Suprapubic skin (tissue), 4 donors: ENCODE results near the gene BMERB1. TPM values are rescaled to one million over a fixed set of nuclear protein-coding genes. Genes with fewer than 3 reads are reported as not detected.
A peak's percentile ranks its signal among the peaks of the same experiment; 100 is the strongest.
"Not testable (repeated sequence)": the region's sequence is repeated elsewhere in the genome, so short reads cannot be mapped to it uniquely, and the experiment has no call there.

Source experiments
- DNase-seq, 2 donors: peaks; one replicate each; pipeline ENCODE4 v3.0.0-alpha.2; 2019; ENCODE audit warnings: low spot score in 2 of 2
- H3K27ac ChIP-seq: fragments of 200-600 bp; sonication (generic); one replicate; pipeline ENCODE4 v1.5.1; 2019
- H3K27me3 ChIP-seq: fragments of 200-600 bp; sonication (generic); one replicate; pipeline ENCODE4 v1.5.1; 2019
- H3K36me3 ChIP-seq: fragments of 200-600 bp; sonication (generic); one replicate; pipeline ENCODE4 v1.5.1; 2019
- H3K4me1 ChIP-seq: fragments of 200-600 bp; sonication (generic); one replicate; pipeline ENCODE4 v1.5.1; 2019
- H3K4me3 ChIP-seq: fragments of 200-600 bp; sonication (generic); one replicate; pipeline ENCODE4 v1.5.1; 2019; ENCODE audit warnings: mild to moderate bottlenecking
- H3K9me3 ChIP-seq: fragments of 200-600 bp; sonication (generic); one replicate; pipeline ENCODE4 v1.5.1; 2019
- EP300 ChIP-seq: sonication (generic); formaldehyde crosslinking; IDR thresholded peaks from one replicate; pipeline ENCODE4 v1.6.1; 2017; ENCODE audit warnings: antibody characterized with exemption
- POLR2A ChIP-seq, 2 donors: fragments of 450-650 bp; IDR thresholded peaks; one replicate each; pipeline ENCODE4 v1.6.1; 2017; ENCODE audit warnings: antibody characterized with exemption in 2 of 2, mild to moderate bottlenecking in 2 of 2, moderate library complexity in 2 of 2
- POLR2AphosphoS5 ChIP-seq, 3 donors: sonication (generic); formaldehyde crosslinking; IDR thresholded peaks; one replicate each; pipeline ENCODE4 v1.6.1; 2017; ENCODE audit warnings: antibody characterized with exemption in 3 of 3
- WGBS: methylation state at CpG from one replicate; pipeline ENCODE4 v1.1.5; 2018; 5-methylcytosine and 5-hydroxymethylcytosine counted together
- total RNA-seq, 4 donors: library from RNA; depleted of rRNA; stranded (reverse); fragments of >200 nt; gene quantifications; one replicate each; pipeline ENCODE4 v1.1.0, GENCODE V29; 2016
- TF ChIP-seq, protein P1 (sequence below), 2 donors: fragments of 200-600 bp in 1 of 2; fragments of 450-650 bp in 1 of 2; sonication (generic) in 1 of 2; IDR thresholded peaks; one replicate each; pipeline ENCODE4 v1.5.1; 2016 to 2019; ENCODE audit warnings: antibody characterized with exemption in 2 of 2, mild to moderate bottlenecking in 1 of 2, moderate library complexity in 1 of 2

BMERB1 gene
- total RNA-seq, 4 donors from 2014 or later = 5.5 to 31.4 (median 17.9) TPM

DNA sequence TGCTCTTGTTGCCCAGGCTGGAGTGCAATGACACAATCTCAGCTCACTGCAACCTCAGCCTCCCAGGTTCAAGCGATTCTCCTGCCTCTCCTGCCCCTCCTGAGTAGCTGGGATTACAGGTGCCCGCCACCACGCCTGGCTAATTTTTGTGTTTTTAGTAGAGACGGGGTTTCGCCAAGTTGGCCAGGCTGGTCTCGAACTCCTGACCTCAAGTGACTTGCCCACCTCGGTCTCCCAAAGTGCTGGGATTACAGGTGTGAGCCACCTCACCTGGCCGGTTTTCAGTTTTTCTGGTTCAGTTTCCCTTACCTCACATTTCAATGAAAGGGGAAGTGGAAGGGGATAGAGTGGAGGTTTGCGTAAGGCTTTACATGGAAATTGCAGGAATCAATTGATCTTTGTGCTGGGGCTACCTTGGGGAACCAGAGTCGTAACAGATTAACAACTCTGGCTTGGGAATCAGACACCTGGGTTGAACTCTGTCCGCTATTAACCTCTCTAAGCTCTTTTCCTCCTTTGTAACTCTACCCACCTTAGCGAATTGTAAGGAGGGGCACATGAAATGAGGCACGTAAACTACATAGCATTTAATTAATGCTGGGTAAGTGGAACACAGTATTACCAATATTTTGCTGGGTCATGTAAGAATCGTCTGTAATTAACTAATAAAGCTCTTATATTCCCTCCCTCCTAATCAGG is 35.6 kb upstream of the BMERB1 start:
- Histone ChIP-seq H3K4me3 (no peak overlapping the region), H3K27ac (peak overlapping the region; percentile 14), H3K27me3 (no peaks in the 10 kb centered on the region), H3K36me3 (no peaks in the 10 kb centered on the region), H3K9me3 (no peaks in the 10 kb centered on the region), H3K4me1 (peaks cover 16% of the 10 kb centered on the region)
- TF ChIP-seq EP300 = no peak
- TF ChIP-seq POLR2AphosphoS5 (IDR thresholded peaks at IDR 0.05) = no peak
- no peak for TF ChIP-seq POLR2A (IDR thresholded peaks at IDR 0.05)
- TF ChIP-seq, protein P1, sequence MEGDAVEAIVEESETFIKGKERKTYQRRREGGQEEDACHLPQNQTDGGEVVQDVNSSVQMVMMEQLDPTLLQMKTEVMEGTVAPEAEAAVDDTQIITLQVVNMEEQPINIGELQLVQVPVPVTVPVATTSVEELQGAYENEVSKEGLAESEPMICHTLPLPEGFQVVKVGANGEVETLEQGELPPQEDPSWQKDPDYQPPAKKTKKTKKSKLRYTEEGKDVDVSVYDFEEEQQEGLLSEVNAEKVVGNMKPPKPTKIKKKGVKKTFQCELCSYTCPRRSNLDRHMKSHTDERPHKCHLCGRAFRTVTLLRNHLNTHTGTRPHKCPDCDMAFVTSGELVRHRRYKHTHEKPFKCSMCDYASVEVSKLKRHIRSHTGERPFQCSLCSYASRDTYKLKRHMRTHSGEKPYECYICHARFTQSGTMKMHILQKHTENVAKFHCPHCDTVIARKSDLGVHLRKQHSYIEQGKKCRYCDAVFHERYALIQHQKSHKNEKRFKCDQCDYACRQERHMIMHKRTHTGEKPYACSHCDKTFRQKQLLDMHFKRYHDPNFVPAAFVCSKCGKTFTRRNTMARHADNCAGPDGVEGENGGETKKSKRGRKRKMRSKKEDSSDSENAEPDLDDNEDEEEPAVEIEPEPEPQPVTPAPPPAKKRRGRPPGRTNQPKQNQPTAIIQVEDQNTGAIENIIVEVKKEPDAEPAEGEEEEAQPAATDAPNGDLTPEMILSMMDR (IDR thresholded peaks at IDR 0.05) = no peak
- DNase-seq = no peak
- WGBS = 76% methylated on average over 14 of the region's 14 CpGs

DNA sequence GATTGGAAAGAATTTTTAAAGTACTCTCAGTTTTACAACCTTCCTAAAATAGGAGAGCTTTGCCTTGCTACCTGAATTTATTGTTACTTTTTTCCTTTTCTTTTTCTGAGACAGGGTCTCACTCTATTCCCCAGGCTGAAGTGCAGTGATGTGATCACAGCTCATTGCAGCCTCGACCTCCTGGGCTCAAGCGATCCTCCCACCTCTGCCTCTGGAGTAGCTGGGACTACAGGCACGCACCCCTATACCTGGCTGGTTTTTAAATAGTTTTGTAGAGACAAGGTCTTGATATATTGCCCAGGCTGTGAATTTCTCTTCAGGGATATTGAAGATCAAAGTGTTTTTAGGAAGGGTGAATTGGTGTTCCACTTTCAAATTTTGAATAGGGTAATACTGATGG is 35.1 kb upstream of the BMERB1 start:
- 86% methylated on average over 3 of the region's 3 CpGs for WGBS

DNA sequence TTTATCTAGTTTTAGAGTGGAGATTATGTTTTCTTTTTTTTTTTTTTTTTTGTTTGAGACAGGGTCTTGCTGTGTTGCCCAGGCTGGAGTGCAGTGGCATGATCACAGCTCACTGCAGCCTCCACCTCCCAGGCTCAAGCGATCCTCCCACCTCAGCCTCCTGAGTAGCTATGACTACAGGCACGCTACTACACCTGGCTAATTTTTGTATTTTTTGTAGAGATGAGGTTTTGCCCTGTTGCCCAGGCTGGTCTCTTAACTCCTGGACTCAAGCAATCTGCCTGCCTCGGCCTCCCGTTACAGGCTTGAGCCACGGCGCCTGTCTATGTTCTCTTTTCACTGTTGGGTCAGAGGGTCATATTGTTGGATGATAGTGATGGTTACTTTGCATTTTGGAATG is 34.1 kb upstream of the BMERB1 start:
- not testable (repeated sequence) for H3K36me3 ChIP-seq, H3K27ac ChIP-seq, H3K4me3 ChIP-seq, DNase-seq, H3K27me3 ChIP-seq, H3K9me3 ChIP-seq
- 95% methylated on average over 6 of the region's 6 CpGs for WGBS
- H3K4me1 ChIP-seq = peaks cover 25% of the 10 kb centered on the region

More for the DNA sequence above, 35.1 kb upstream of the BMERB1 start:
- no peak for DNase-seq
- H3K36me3 ChIP-seq = no peaks in the 10 kb centered on the region
- H3K4me1 ChIP-seq = peaks cover 21% of the 10 kb centered on the region
- TF ChIP-seq, protein P1 (IDR thresholded peaks at IDR 0.05) = no peak
- TF ChIP-seq POLR2AphosphoS5 (IDR thresholded peaks at IDR 0.05) (no peak), POLR2A (IDR thresholded peaks at IDR 0.05) (no peak), EP300 (no peak)
- no peaks in the 10 kb centered on the region for H3K9me3 ChIP-seq
- no peaks in the 10 kb centered on the region for H3K27me3 ChIP-seq
- peak overlapping the region; percentile 14 for H3K27ac ChIP-seq
- H3K4me3 ChIP-seq = no peak overlapping the region

DNA sequence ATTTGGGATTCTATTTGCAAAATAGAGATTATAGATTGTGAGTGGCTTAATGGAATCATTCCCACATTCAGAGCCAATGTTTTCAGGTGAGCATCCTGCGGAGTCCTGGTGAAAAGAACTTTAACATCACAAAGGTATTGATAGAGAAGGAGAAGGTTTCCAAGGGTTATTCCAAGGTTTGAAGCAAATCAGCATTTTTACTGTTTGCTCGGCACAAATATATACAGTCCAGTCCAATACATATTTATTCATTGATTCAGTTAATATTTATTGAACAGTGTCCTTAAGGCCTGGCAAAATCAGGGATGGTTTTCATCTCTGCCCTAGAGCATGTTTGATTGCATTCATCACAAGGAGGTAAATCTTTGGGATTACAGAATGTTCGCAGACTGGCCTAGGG is 32.4 kb upstream of the BMERB1 start:
- Histone ChIP-seq H3K27ac (no peak overlapping the region), H3K27me3 (no peaks in the 10 kb centered on the region), H3K9me3 (no peaks in the 10 kb centered on the region), H3K36me3 (no peaks in the 10 kb centered on the region), H3K4me3 (no peak overlapping the region), H3K4me1 (peaks cover 15% of the 10 kb centered on the region)
- TF ChIP-seq EP300 (no peak), POLR2A (IDR thresholded peaks at IDR 0.05) (no peak), POLR2AphosphoS5 (IDR thresholded peaks at IDR 0.05) (no peak)
- TF ChIP-seq, protein P1 (IDR thresholded peaks at IDR 0.05) = no peak
- no peak for DNase-seq
- WGBS = 89% methylated on average over 3 of the region's 3 CpGs

DNA sequence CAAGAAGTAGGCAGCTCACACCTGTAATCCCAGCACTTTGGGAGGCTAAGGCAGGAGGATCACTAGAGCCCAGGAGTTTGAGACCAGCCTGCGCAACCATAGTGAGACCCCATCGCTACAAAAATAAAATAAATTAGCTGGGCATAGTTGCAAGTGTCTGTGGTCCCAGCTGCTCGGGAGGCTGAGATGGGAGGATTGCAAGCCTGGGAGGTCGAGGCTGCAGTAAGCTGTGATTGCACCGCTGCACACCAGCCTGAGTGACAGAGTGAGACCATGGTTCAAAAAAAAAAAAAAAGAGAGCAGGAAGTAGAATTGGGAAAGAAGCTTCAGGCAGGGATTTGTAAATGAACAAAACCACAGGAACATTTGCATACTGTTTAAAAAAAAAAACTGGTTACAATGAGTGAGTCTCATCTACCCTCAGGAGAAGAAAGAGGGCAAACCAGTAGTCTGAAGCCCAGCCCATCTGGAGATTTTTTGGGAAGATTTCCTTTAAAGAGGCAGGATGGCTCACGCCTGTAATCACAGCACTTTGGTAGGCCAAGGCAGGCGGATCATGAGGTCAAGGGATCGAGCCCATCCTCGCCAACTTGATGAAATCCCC is 30.9 kb upstream of the BMERB1 start:
- TF ChIP-seq, protein P1 (IDR thresholded peaks at IDR 0.05) = no peak
- TF ChIP-seq POLR2A (IDR thresholded peaks at IDR 0.05) = no peak
- TF ChIP-seq EP300 = no peak
- TF ChIP-seq POLR2AphosphoS5 (IDR thresholded peaks at IDR 0.05) = no peak
- WGBS = 83% methylated on average over 9 of the region's 9 CpGs

DNA sequence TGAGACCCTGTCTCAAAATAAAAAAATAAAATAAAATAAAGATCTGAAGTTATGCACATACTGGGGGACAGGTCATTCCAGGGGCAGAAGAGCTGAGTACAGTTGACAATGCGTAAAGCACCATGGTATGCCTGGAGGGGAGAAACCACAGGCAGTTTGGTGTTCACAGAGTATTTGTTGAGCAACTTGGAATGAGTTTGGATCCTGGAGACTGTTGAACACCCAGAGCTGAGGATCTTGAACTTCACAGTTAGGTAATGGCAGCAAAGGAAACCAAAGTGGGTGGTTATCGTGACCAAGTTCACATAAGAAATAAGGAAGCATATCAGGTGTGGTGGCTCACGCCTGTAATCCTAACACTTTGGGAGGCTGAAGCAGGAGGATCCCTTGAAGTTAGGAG is 30.3 kb upstream of the BMERB1 start:
- H3K4me1 ChIP-seq = peaks cover 15% of the 10 kb centered on the region
- not testable (repeated sequence) for DNase-seq, H3K36me3 ChIP-seq, H3K27me3 ChIP-seq, H3K9me3 ChIP-seq, H3K4me3 ChIP-seq
- 87% methylated on average over 3 of the region's 3 CpGs for WGBS
- peak overlapping the region; percentile 54 for H3K27ac ChIP-seq

More for the DNA sequence above, 30.9 kb upstream of the BMERB1 start:
- Histone ChIP-seq H3K27ac (peak overlapping the region; percentile 54), H3K9me3 (no peaks in the 10 kb centered on the region), H3K27me3 (no peaks in the 10 kb centered on the region), H3K36me3 (no peaks in the 10 kb centered on the region), H3K4me3 (no peak overlapping the region), H3K4me1 (peaks cover 15% of the 10 kb centered on the region)
- DNase-seq = no peak
